ENCODE data around the gene MCRIP1.

DNA sequence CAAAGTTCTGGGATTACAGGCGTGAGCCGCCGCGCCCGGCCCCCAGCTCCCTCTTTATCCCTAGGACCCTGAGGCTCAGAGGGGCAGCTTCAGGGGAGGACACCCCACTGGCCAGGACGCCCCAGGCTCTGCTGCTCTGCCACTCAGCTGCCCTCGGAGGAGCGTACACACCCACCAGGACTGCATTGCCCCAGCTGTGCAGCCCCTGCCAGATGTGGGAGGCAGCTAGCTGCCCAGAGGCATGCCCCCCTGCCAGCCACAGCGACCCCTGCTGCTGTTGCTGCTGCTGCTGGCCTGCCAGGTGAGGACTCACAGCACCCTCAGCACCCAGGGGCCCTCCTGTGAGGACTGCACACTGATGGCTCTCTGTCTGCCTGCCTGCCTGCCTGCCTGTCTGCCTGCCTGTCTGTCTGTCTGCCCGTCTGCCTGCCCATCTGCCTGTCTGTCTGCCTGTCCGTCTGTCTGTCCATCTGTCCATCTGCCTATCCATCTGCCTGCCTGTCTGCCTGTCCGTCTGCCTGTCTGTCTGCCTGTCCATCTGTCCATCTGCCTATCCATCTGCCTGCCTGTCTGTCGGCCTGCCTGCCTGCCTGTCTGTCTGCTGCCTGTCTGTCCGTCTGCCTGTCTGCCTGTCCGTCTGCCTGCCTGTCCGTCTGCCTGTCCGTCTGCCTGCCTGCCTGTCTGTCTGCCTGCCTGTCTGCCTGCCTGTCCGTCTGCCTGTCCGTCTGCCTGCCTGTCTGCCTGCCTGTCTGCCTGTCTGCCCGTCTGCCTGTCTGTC lies 24.1 kb downstream of the MCRIP1 start:
- TF ChIP-seq, protein P1, sequence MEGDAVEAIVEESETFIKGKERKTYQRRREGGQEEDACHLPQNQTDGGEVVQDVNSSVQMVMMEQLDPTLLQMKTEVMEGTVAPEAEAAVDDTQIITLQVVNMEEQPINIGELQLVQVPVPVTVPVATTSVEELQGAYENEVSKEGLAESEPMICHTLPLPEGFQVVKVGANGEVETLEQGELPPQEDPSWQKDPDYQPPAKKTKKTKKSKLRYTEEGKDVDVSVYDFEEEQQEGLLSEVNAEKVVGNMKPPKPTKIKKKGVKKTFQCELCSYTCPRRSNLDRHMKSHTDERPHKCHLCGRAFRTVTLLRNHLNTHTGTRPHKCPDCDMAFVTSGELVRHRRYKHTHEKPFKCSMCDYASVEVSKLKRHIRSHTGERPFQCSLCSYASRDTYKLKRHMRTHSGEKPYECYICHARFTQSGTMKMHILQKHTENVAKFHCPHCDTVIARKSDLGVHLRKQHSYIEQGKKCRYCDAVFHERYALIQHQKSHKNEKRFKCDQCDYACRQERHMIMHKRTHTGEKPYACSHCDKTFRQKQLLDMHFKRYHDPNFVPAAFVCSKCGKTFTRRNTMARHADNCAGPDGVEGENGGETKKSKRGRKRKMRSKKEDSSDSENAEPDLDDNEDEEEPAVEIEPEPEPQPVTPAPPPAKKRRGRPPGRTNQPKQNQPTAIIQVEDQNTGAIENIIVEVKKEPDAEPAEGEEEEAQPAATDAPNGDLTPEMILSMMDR (IDR thresholded peaks at IDR 0.05) = peak; percentile 37
- no peak for TF ChIP-seq USF2 (IDR thresholded peaks at IDR 0.05; ENCODE audit: borderline replicate concordance, low read depth, low read length)
- TF ChIP-seq ELF1 (IDR thresholded peaks at IDR 0.05) = no peak
- no peak for TF ChIP-seq REST (IDR thresholded peaks at IDR 0.05; ENCODE audit: low read depth, low read length)
- TF ChIP-seq, protein P2, sequence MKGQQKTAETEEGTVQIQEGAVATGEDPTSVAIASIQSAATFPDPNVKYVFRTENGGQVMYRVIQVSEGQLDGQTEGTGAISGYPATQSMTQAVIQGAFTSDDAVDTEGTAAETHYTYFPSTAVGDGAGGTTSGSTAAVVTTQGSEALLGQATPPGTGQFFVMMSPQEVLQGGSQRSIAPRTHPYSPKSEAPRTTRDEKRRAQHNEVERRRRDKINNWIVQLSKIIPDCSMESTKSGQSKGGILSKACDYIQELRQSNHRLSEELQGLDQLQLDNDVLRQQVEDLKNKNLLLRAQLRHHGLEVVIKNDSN (IDR thresholded peaks at IDR 0.05; ENCODE audit: borderline replicate concordance, low read depth) = no peak
- TF ChIP-seq EP300 (IDR thresholded peaks at IDR 0.05; ENCODE audit: borderline replicate concordance in 1 of 2, low read depth in 1 of 2, low read length in 1 of 2) = no peak
- no peak for TF ChIP-seq SIN3A (IDR thresholded peaks at IDR 0.05; ENCODE audit: borderline replicate concordance, low read depth, low read length)
- TF ChIP-seq RAD21 (IDR thresholded peaks at IDR 0.05; ENCODE audit: low read length) = no peak
- no peak for TF ChIP-seq RFX5 (IDR thresholded peaks at IDR 0.05; ENCODE audit: low read length)
- no peak for TF ChIP-seq GABPA (IDR thresholded peaks at IDR 0.05; ENCODE audit: low read depth)
- TF ChIP-seq RCOR1 (IDR thresholded peaks at IDR 0.05; ENCODE audit: low read length) = no peak
- no peak for TF ChIP-seq YY1 (IDR thresholded peaks at IDR 0.05; ENCODE audit: low read depth)
- no peak for TF ChIP-seq FOXJ3 (CRISPR knock-in tag; IDR thresholded peaks at IDR 0.05)
